ENCODE data around the gene RFNG.
A peak's percentile ranks its signal among the peaks of the same experiment; 100 is the strongest.

The RFNG gene

DNA sequence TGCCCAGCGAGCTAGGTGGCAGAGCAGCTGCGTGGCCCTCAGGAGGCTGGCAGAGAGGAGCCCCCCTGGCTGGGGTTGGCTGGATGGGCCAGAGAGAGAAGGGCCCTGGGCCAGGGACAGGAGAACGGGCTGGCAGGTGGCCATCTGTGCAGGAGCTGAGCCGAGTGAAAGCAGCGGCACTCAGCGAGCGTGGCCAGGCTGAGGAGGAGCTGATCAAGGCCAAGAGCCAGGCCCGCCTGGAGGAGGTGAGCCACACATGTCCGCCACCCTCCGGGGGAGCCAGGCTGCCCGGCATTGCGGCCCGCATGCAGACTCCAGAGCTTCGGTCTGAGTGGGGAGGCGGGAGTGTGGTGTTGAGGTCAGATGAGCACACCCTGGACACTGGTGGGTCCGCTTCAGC lies 22.2 kb downstream of the RFNG start:
- no peak for DNase-seq (ENCODE audit: low read depth in 3 of 3, low spot score in 1 of 3)

GRCh38 chr17:82028966-82029365 lies 22.6 kb downstream of the RFNG start:
- no peak for DNase-seq (ENCODE audit: low read depth in 3 of 3, low spot score in 1 of 3)

GRCh38 chr17:82028246-82028645 lies 23.4 kb downstream of the RFNG start:
- DNase-seq (ENCODE audit: low read depth in 3 of 3, low spot score in 1 of 3), result no peak

GRCh38 chr17:82025401-82026107 lies 26.1 kb downstream of the RFNG start:
- no peak for DNase-seq (ENCODE audit: low read depth in 3 of 3, low spot score in 1 of 3)

GRCh38 chr17:82024859-82025258 lies 26.8 kb downstream of the RFNG start:
- no peak for DNase-seq (ENCODE audit: low read depth in 3 of 3, low spot score in 1 of 3)

- no peak for DNase-seq (ENCODE audit: low read depth in 3 of 3, low spot score in 1 of 3)
Measured at GRCh38 chr17:82023447-82024241, 28.0 kb downstream of the RFNG start.

- DNase-seq (ENCODE audit: low read depth in 3 of 3, low spot score in 1 of 3), result peak; percentile 99
Measured at GRCh38 chr17:82022981-82023446, 28.6 kb downstream of the RFNG start, which contains the start of gene LRRC45. Gene LRRC45, plus strand, starts transcription at chr17:82023305. Its CDS starts 339 bp downstream, at chr17:82023644.

GRCh38 chr17:82022310-82022980 lies 29.2 kb downstream of the RFNG start, which contains the start of gene CENPX:
Gene CENPX, minus strand, starts transcription at chr17:82022878. Its CDS starts 17 bp downstream, at chr17:82022861.
- DNase-seq (ENCODE audit: low read depth in 3 of 3, low spot score in 1 of 3), result no peak

GRCh38 chr17:82021900-82022309 lies 29.7 kb downstream of the RFNG start:
- no peak for DNase-seq (ENCODE audit: low read depth in 3 of 3, low spot score in 1 of 3)

GRCh38 chr17:82021107-82021899 lies 30.3 kb downstream of the RFNG start:
- DNase-seq (ENCODE audit: low read depth in 3 of 3, low spot score in 1 of 3), result no peak

DNA sequence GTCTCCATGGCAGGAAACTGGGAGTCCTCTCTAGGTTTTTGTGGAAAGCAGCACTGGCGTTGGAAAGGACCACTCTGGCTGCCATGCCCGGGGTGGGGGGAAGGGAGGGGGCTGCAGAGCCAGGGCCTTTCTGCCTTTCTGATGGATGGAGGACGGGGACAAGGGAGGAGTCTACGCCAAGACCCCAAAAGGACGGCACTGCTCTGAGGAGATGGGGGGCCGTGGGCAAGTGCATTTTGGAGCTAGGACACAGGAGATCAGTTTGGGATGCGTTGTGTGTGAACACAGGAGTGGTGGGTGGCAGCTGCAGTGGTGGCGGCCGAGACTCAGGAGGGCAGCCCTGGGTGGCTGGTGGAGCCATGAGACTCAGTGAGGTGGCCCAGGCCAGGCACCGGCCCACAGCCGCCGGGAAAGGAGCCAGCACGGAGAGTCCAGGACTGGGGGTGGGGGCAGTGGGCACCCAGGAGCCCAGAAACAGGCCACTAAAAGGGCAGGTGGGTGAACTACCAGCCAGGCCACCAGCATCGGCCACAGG lies 31.0 kb downstream of the RFNG start:
- no peak for DNase-seq (ENCODE audit: low read depth in 3 of 3, low spot score in 1 of 3)

DNA sequence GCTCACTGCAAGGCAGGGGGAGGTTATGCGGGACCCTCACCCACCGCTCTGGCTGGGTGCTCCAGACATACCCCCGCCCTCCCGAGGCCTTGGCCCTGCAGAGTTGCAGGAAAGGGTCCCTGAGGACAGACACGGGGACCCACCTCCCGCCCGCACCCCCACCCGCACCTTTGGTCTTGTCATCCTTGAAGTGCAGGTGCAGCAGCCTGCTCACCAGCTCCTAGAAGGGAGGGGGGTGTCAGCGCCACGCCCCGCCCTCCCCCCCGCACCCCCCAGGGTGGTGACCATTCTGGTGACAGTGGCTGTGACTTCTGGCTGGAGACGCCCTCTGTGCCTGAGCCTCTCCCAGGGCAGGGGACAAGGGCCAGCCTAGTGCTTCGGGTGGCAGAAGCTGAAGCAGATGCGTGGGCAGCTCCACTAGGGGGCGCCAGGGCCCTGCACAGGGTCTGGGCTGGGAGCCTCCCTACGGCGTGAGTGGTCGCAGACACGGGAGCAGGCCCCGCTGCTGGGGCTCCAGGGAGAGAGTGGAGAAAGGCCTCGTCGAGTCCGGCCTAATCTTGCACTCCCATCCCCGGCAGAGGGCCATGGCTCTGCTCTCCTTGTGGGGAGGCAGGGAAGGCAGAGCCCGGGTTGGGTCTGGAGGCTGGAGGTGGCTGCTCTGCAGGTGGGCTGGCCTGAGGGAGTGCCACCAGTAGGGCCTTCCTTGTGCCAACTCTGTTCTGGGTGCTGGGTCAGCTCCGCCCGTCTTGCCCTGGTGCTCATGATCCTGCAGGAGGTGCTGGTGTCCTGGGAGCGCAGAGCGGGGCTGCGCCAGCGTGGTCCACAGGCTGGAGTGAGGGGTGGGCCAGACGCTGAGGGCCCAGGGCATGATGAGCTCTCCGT lies 31.7 kb downstream of the RFNG start:
- peak in 2 of 3 donors; percentile 38 to 54 for DNase-seq (ENCODE audit: low read depth in 3 of 3, low spot score in 1 of 3)

GRCh38 chr17:82018989-82019689 lies 32.5 kb downstream of the RFNG start:
- DNase-seq (ENCODE audit: low read depth in 3 of 3, low spot score in 1 of 3), result no peak

- DNase-seq (ENCODE audit: low read depth in 3 of 3, low spot score in 1 of 3), result no peak
Measured at GRCh38 chr17:82018152-82018988, 33.2 kb downstream of the RFNG start.

GRCh38 chr17:82017612-82018151 lies 33.9 kb downstream of the RFNG start:
- no peak for DNase-seq (ENCODE audit: low read depth in 3 of 3, low spot score in 1 of 3)

- no peak for DNase-seq (ENCODE audit: low read depth in 3 of 3, low spot score in 1 of 3)
Measured at GRCh38 chr17:82016875-82017459, 34.6 kb downstream of the RFNG start.
